Measurements from ENCODE around the gene FAM3C.

- TF ChIP-seq POLR2A (IDR thresholded peaks at IDR 0.05) (no peak), POLR2AphosphoS5 (IDR thresholded peaks at IDR 0.05) (no peak), EP300 (IDR thresholded peaks at IDR 0.05) (no peak)
- TF ChIP-seq, protein P1, sequence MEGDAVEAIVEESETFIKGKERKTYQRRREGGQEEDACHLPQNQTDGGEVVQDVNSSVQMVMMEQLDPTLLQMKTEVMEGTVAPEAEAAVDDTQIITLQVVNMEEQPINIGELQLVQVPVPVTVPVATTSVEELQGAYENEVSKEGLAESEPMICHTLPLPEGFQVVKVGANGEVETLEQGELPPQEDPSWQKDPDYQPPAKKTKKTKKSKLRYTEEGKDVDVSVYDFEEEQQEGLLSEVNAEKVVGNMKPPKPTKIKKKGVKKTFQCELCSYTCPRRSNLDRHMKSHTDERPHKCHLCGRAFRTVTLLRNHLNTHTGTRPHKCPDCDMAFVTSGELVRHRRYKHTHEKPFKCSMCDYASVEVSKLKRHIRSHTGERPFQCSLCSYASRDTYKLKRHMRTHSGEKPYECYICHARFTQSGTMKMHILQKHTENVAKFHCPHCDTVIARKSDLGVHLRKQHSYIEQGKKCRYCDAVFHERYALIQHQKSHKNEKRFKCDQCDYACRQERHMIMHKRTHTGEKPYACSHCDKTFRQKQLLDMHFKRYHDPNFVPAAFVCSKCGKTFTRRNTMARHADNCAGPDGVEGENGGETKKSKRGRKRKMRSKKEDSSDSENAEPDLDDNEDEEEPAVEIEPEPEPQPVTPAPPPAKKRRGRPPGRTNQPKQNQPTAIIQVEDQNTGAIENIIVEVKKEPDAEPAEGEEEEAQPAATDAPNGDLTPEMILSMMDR (IDR thresholded peaks at IDR 0.05) = no peak
These were observed 10.3 kb downstream of the FAM3C start for GRCh38 chr7:121385800-121386179.

Measured in stomach (tissue), 4 donors.